HL-60/S4 treated with retinoic acid at 250 ng/mL for 4 days and 3 days (cell line): ENCODE data around the gene GSE1.

Source experiments
- in situ Hi-C: fragments of 300-500 bp; cut with MboI; formaldehyde crosslinking; loops from 2 replicates; pipeline ENCODE4 v1.7.0; 2022; ENCODE audit warnings: low sequenced_read_pairs

The GSE1 gene

DNA sequence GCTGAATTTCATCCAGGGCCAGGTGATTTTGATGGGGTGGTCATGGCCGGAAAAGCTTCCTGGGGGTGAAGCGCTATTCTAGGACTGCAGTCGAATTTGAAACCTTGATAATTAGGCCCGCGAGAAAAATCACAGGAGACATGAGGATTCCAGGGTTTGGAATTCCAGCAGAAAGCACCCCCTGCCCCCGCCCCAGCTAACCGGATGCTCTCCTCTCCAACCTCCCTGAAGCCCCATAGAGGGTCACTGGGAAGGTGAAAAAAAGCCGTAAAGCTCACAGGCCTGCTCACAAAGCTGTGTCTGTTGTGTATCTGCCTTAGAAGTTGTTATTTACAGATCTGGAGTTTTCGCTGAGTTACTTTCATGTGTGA is 76.8 kb downstream of the GSE1 start:
- in situ Hi-C loops: no loop called here

DNA sequence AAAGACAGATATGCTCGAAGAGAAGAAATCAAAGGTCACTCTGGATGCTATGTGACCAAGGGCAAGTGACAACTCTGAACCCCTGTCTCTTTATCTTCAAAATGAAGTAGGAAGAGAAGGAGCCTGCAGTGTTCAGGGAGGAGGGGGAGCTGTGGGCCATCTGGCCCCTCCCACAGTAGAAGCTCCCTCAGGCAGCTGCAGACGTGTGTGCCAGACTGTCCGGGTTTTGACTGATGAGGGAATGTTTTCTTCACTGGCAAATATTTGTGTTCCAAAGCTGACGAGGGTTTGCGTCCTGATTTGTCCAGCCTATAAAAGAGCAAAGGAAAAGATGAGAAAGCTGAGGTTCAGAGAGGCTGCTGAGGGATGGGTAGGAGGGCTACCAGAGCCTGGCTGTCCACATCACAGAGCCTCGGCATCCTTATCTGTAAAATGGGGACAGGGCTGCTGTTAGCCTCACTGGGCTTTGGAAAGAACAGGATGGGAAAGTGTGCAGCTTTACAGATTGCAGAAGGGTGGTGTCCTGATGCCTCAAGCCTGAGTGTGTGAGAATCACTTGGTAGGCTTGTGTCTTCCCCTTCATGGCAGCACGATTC is 77.4 kb downstream of the GSE1 start:
- in situ Hi-C loops: no loop called here

DNA sequence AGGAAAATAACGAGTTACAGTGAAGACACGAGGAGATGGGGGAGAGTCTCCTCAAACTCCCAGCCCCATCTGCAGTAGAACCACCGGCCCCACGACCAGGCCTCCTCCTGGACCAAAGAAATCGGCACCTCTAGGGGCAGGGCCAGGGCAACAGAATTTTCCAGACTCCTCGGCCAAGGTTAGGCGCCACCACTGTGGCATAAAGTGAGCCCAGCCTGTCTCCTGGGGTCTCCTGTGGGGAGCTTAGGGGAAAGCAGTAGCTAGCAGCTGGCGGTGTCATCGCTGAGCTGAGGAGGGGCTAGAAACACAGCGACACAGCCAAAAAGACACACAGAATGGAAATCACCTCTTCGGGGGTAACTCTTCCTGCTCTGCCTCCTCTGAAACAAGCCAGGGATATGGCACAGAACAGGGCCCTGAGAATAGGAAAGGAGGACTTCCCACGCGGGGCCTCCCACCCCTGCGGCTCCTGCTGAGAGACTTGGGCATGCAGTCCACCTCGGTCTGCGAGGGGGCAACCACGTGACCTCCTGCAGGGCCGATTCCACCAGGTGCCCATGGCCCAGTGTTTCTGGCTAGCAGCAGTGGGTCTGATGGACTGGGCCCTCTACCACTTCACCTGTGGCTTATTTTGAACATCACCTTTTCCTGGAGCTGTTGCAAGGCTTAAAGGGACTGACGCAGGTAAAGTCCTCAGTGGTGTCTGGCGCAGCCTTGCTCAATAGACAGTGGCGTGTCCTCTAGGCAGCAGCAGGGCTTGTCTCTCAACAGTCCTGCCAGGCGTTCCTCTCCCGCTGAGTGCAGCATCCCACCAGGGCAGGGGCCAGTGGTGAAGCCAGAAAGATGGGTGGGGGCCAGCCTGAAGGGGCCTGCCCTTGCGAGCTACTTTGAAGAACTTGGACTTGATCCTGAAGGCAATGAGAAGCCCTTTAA is 82.3 kb downstream of the GSE1 start:
- in situ Hi-C loops: no loop called here

DNA sequence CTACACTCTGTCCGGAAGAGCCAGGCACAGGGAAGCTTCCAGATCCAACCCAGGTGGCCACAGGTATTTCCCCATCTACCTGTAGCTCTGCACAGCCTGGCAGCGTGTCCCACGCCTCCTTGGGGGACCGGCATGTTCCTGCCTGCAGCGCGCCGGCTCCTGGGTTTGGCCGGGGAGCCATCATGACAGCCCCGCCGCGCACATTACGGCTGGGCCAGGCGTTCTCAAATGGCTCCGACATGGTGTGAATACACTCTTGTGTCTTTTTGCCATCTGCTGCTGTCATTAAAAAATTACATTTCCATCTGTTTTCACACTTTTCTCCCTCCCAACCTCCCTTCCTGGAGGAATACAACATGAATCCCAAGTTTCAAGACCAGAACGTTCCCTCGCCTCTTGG is 83.7 kb downstream of the GSE1 start:
- in situ Hi-C loops: no loop called here

DNA sequence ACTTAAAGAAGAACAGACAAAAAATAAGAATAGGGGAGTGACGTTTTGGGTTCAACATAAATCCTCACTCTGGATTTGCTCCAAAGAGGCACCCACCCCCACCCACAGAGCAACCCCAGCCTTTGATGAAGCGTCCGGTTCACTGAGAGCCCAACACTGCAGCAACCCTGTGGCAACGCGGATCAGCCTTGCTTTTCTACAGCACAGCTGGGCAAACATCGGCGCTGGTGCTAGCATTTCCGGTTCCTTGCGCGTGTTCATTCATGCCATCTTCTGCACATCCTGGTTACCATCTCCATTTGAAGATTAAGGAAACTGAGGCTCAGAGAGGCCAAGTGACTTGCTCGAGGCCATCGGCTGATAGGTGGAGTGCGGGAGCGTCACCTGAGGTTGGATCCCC is 84.3 kb downstream of the GSE1 start:
- in situ Hi-C loops: no loop called here

DNA sequence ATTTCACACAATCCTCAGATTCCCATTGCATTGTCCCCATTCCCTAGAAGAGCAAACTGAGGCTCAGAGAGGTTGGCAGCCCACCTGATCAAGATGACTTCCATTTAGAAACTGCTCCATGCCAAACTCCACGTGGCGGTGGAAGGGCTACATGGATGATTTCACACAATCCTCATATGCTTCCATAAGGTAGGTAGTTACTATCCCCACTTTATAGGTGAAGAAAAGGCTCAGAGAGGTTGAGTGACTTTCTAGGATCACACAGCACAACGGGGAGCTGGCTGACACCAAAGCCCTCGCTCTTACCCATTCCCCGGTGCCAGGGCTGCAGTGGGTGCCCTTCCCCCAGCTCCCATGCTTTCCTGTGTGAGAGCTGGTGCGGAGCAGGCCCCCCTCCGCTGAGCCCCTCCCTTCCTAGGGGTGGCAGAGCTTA is 85.4 kb downstream of the GSE1 start:
- in situ Hi-C loops: no loop called here

DNA sequence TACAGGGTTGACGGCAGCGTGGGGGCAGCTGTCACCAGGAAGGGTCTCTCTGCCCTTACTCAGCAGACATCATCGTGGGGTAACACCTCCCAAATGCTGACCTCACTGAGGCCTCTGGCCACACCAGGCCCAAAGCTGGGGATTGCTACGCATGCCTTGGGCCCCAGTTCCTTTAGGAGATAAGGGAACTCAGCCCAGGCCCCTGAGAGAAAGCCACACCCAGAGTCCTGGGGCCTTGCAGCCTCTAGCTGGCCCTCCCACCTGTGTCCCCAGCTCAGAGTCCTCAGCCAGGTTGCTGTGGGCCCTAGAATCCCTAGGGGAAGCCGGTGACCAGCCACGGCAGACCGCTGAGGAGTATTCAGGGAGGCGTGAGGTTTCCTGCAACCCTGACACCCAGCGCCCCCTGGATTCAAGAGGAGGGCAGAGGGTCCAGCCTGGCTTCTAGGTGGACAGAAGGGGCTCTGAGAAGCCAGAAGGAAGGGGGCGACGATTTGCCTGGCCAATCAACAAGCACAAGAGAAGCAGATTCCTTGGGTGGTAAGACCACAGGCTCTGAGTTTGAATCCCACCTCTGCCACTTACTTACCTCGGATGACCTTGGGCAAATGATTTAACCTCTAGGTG is 85.9 kb downstream of the GSE1 start:
- in situ Hi-C loops: no loop called here

DNA sequence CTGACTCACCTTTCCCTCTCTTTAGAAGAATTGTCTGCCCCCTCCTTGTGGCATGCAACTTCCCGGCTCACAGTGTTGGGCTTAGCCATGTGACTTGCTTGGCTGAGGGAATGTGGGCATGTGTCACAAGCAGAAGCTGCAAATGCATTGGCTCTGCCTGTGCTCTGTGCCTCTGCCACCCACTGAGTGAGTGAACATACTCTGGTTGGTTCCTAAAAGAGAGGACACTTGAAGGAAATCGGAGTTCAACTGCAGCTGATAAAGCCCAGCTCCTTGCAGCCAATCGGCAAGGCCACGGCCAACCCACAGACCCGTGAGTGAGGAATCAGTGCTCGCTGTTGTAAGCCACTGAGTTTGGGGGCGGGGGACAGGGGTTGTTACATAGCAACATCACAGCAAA is 86.5 kb downstream of the GSE1 start:
- in situ Hi-C loops: no loop called here

DNA sequence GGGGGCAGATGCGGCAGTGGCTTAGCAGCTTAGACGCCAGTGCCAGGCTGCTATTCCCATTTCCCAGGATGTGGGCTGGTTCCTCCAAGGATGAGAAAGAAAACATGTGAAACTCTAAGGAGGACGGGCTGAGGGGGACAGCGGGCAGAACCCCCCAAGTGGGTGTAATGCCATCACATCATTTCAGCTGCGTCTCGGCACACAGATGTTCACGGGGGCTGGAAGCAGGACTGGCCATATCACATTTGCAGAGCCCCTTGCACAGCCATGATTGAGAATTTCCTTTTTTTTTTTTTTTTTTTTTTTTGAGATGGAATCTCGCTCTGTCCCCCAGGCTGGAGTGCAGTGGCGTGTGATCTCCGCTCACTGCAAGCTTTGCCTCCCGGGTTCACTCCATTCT is 90.9 kb downstream of the GSE1 start:
- in situ Hi-C loops: no loop called here

DNA sequence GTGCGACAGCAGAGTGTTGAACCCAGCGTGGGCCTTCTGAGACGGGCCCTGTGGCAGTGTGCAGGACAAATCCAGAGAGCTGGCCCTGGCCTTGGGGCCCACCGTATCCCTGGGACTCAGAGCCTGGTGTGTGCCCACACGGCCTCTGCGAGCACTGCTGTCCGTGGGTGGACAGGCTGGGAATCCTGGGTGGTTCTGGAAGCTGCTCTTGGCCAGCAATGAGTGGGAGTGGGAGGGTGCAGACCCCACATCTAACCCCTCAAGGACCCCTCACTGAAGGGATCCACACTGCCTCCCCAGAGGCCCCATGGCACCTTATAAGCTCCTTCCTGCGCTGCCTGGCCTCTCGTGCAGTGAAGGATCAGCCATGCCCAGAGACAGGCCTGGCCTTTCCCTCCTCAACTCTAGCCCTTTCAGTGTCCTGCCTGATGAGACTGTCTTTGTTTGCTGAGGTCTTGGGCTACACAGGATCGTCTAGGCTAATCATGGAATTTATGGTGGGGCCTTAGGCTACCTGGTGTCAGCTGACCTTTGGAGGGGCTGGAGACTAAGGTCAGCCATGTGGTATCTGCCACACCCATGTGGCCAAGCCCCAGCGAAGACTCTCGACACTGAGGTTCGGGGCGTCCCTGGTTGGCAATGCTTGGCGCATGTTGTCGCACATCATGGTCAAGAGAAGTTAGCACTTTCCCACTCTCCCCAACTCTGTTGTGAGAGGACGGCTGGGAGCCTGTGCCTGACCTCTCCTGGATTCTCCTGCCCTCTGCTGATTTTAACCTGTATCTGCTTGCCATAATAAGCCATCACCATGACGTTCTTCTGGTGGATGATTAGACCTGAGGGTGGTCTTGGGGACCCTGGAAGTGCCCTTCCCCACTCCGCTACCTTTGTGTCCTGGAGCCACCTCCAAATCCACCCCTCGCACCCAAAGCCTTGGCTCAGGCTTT is 92.1 kb downstream of the GSE1 start:
- in situ Hi-C loops: no loop called here

DNA sequence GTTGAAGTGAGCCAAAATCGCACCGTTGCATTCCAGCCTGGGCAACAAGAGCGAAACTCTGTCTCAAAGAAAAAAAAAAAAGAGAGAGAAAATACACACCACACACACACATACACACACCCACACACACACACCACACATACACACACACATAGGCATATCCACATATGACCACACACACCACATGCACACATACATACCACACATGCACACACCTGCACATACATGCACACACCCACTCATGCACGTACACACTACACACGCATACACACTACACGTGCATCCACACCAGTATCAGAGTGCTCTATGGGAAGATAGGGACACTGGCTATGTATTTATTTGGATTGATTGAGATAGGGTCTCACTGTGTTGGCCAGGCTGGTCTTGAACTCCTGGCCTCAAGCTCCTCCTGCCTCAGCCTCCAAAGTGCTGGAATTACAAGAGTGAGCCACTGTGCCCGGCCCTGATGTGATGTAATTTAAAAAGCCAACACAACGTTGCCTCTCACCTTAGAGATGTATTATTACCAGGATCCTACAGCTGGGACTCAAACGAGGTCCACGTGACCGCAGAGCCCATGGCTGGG is 93.4 kb downstream of the GSE1 start:
- in situ Hi-C loops: no loop called here

DNA sequence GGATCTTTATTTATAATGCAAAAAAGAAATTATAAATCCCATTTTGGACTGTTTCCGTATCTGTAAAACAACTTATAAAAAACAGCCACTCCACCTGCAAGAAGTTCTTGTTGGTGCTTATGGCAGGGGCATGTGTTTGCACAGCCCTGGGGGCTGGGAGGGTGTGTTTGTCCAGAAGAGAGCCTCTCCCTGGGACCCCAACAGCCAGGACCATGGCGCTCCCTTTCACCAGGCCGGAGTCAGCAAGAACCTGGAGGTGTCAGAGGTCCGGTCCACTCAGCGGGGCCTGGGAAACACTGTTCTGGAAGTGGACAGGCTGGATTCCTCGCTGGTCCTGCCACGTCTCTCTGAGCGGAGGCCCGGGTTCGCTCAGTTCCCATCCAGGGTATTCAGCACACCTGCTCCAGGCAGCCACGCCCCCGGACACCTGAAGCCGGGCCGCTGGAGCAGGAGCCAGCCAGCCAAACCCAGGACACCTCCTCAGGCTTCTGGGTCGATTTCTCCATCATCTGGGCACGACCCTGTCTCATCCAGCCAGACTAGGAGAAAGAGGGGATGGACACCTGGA is 94.5 kb downstream of the GSE1 start:
- in situ Hi-C loops: no loop called here

DNA sequence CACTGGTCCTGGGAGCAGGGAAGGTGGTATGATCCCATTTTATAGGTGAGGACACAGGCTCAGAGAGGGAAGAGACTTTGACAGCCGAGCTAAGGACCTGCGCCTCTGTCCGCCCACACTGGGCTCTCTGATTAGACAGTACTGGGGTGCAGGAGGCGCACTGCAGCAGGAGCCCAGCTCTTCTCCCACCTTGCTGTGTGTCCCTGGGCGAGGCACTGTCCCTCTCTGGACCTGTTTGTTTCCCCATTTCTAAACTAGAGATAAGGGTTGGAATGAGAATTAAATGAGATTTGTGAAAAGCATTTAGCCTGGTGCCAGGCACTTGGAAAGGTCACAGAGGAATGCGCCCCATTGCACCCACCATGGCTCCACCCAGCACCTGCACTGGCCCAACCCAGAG is 95.2 kb downstream of the GSE1 start:
- in situ Hi-C loops: no loop called here

DNA sequence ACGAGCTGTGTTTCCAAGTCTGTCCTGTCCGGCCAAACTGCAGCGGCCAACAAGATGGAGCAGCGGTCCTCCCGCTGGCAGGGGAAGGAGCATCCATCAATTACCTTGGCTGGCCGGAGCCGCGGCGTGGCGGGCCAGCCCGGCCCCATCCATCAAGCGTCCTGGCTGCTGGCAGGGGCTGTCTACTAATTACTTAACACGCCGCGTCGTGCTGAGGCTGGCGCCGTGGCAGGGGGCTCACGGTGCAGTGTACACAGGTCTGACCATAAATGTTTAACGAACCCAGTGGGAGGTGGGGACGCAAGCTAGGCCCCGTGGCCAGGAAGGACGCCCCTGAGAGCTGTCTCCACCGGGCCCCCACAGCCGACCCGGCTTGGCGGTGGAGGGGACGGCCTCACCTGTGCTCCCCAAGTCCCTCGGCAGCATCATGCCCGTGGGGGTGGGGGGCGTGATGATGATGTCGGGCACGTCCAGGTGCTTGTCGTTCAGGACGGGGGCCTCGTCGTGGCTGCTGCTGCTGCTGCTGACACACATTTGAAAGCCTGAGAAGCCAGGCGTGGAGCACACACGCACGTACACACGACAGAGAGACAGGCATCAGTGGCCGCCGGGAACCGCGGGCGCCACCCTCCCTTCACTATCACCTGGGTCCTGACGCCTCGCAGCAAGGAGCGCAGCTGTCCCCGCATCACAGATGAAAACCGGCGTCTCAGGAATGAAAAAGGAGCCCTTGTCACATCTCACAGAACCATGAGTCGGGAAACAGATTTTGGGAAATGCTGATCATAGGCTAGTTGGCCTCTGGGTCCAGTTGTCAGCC is 96.9 kb downstream of the GSE1 start:
- in situ Hi-C loops: no loop called here

DNA sequence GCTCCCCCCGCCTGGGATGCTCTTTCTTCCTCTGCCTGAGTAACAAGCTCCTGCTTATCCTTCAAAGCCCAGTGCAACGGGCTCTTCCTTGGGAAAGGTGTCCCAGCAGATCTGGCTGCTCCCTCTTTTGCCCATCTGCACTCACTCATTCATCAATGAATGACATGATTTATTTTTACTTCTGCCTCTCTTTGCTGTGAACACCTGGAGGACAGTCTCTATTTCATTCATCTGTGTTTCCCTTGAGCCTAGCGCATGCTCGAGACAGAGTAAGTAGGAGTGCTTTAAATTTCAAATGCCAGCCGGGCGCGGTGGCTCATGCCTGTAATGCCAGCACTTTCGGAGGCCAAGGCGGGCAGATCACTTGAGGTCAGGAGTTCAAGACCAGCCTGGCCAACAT is 97.6 kb downstream of the GSE1 start:
- in situ Hi-C loops: no loop called here

DNA sequence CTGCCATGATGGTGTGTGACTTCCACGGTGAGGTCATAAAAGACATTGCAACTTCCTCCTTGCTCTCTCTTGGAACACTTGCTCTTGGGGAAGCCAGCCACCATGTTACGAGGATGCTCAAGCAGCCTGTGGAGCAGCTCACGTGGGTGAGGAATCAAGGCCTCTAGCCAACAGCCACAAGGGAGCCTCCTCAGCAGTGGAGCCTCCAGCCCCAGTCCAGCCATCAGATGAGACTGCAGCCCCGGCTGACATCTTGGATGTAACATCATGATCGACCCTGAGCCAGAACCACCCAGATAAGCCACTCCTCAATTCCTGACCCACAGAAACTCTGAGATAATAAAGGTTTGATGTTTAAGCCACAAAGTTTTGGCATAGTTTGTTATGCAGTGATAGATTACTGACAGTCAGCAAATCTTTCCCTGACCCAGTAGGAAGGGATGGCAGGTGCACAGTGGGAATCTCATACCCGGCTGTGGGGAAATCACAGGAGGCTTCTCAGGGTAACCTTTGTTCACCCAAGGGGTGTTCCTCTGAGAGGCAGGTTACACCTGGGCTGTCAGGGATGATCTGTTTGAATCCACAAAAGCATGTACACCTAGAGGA is 99.0 kb downstream of the GSE1 start:
- in situ Hi-C loops: no loop called here

DNA sequence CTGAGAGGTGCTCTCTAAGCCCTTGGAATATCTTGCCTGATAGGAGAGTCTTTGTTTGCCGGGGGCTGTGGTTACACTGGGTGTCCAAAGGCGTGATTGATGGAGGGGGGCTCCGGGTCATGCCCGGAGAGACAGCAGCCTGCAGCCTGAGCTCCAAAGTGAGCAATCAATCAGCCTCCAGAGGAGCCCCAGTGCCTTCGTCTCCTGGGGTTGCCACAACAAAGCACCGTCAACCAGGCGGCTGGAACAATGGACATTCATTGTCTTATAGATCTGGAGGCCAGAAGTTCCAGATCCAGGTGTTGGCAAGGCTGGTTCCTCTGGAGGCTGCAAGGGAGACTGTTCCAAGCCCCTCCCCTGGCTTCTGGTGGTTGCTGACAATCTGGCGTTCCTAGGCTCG is 99.7 kb downstream of the GSE1 start:
- in situ Hi-C loops: no loop called here

DNA sequence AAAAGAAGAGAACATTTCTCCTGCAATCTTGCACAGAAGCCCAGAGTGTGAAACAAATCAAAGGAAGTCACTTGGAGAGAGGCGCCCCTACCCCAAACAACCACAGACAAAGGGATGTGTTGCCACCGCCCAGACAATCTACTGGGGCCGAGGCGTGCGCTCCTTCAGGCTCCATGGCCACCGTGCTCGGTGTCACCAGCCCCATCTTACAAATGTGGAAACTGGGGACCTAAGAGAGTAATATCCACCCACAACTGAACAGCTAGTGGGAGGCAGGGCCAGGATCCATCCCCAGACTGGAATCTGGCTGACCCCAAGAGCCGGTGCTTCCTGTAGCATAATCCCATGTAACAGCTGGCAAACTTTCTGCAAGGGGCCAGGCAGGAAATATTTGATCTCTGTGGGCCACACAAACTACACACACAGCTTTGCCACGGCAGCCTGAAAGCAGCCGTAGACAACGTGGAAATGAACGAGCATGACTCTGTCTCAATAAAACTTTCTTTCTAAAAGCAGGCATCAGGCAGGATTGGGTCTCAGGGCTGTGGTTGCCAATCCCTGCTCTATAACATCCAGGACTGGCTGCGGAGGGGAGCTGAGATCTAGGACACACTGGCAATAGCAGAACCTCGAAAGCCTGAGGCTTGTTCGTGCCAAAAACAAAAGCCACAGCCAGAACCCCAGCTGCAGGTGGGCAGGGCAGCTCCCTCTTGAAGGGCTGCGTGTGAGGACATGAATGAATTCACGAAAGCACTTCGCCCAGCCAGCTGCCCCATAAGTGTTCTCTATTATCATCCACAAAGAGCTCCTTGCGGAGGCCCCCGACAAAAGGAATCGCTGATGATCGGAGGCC is 102.3 kb downstream of the GSE1 start:
- in situ Hi-C loops: no loop called here
